Measurements from ENCODE around the gene RASGEF1C.

The RASGEF1C gene

DNA sequence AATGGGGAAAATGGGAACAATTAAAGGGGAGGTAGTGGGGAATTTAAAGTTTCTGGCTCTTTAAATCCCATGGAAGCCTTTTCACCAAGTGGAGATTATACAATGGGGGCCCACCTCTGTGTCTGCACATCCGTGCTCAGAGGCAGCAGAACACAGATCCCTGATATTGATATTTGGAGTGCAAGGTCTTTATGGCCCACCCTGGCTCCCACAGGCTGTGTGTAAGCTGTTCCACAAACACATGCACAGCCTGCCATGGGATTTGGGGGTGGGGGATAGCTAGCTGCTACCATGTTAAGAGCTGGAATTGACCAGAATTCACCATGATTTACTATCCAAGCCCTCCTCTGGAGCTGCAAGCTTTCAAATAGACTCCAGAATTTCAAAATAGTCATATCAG, 55.9 kb downstream of the RASGEF1C start:
- H3K4me3 ChIP-seq (ENCODE audit: low read depth, low read length), result no peak overlapping the region
- TF ChIP-seq, protein P1, sequence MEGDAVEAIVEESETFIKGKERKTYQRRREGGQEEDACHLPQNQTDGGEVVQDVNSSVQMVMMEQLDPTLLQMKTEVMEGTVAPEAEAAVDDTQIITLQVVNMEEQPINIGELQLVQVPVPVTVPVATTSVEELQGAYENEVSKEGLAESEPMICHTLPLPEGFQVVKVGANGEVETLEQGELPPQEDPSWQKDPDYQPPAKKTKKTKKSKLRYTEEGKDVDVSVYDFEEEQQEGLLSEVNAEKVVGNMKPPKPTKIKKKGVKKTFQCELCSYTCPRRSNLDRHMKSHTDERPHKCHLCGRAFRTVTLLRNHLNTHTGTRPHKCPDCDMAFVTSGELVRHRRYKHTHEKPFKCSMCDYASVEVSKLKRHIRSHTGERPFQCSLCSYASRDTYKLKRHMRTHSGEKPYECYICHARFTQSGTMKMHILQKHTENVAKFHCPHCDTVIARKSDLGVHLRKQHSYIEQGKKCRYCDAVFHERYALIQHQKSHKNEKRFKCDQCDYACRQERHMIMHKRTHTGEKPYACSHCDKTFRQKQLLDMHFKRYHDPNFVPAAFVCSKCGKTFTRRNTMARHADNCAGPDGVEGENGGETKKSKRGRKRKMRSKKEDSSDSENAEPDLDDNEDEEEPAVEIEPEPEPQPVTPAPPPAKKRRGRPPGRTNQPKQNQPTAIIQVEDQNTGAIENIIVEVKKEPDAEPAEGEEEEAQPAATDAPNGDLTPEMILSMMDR (IDR thresholded peaks at IDR 0.05; ENCODE audit: borderline replicate concordance, insufficient read depth, low read depth, low read length), result no peak

DNA sequence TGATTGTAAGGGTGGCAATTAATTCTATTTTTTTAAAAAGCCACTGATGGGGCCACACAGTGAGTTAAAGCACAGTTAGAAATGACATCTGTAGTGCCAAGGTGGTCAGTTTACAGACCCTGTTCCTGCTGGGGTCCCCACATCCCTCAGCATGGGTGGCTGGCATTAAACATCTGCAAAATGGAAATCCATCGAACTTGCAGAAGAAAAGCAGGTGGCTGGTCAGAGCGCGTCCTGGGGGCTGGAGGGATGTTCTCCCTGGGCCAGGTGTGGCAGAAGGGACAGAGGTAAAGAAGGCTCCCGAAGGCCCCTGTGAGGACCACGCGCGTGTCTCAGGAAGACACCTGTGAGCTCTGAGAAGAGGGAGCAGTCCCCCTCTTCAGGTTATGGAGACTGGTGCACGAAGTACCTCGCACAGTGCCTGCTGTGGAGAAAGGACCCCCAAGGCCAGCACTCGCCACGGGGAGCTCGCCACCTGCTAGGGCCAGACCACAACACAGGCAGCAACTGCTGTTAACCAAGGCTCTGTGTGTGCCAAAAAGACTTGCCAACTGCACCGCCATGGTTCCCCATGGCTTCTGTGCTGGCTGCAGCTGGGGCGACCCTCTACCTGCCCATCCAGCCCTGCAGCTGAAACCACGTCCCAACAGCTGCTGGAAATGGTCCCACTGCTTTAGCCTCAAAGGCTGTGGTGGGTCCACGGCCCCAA, 65.2 kb downstream of the RASGEF1C start:
- H3K4me3 ChIP-seq (ENCODE audit: low read depth, low read length), result no peak overlapping the region
- TF ChIP-seq, protein P1 (IDR thresholded peaks at IDR 0.05; ENCODE audit: borderline replicate concordance, insufficient read depth, low read depth, low read length), result no peak

GRCh38 chr5:180142824-180143610, 66.0 kb downstream of the RASGEF1C start:
- TF ChIP-seq, protein P1 (IDR thresholded peaks at IDR 0.05; ENCODE audit: borderline replicate concordance, insufficient read depth, low read depth, low read length), result no peak
- no peak overlapping the region for H3K4me3 ChIP-seq (ENCODE audit: low read depth, low read length)

- no peak overlapping the region for H3K4me3 ChIP-seq (ENCODE audit: low read depth, low read length)
- TF ChIP-seq, protein P1 (IDR thresholded peaks at IDR 0.05; ENCODE audit: borderline replicate concordance, insufficient read depth, low read depth, low read length), result no peak
Observed at GRCh38 chr5:180142021-180142765, 66.8 kb downstream of the RASGEF1C start.

GRCh38 chr5:180141068-180141660, 67.8 kb downstream of the RASGEF1C start:
- TF ChIP-seq, protein P1 (IDR thresholded peaks at IDR 0.05; ENCODE audit: borderline replicate concordance, insufficient read depth, low read depth, low read length), result no peak
- no peak overlapping the region for H3K4me3 ChIP-seq (ENCODE audit: low read depth, low read length)

DNA sequence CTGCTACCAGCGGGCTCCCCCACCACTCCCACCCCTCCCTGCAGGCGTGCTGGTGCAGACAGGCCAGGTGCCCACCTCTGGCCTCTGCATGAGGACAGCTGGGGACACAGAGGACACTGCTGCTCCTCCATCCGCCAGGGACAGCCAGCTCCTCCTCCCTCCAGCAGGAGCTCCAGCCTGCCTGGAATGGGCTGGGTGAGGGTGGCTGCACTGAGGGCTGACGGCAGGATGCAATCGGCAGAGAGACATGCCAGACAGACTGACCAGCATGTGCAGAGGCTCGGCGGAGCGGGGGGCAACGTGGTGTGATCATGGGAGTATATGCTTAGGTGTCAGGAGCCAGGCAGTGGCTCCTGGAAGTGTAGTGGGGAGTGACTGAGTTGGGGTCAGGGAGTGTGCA, 68.4 kb downstream of the RASGEF1C start:
- TF ChIP-seq, protein P1 (IDR thresholded peaks at IDR 0.05; ENCODE audit: borderline replicate concordance, insufficient read depth, low read depth, low read length), result no peak
- H3K4me3 ChIP-seq (ENCODE audit: low read depth, low read length), result no peak overlapping the region
